ENCODE data around the gene P2RX5. TPM values are rescaled to one million over a fixed set of nuclear protein-coding genes. Genes with fewer than 3 reads are reported as not detected.

The P2RX5 gene
- total and polyA plus RNA-seq, 10 of the 15 experiments (the other 5 are each of a cell fraction or from before 2014, with no cell fraction given): 6.9 to 28.8 (median 19.5) TPM

GRCh38 chr17:3679531-3680126 lies 16.3 kb downstream of the P2RX5 start (continued):
- TF ChIP-seq TCF7 (IDR thresholded peaks at IDR 0.05; ENCODE audit: borderline replicate concordance): no peak
- no peak for TF ChIP-seq YY1 (IDR thresholded peaks at IDR 0.05; ENCODE audit: low read depth, low read length)
- TF ChIP-seq KDM1A (IDR thresholded peaks at IDR 0.05; ENCODE audit: borderline replicate concordance): no peak
- TF ChIP-seq SPI1 (IDR thresholded peaks at IDR 0.05; ENCODE audit: borderline replicate concordance, insufficient read depth, low read depth, low read length): no peak
- no peak for TF ChIP-seq ZNF384 (IDR thresholded peaks at IDR 0.05; ENCODE audit: borderline replicate concordance, low read depth, low read length)
- TF ChIP-seq BCL3 (IDR thresholded peaks at IDR 0.05; ENCODE audit: borderline replicate concordance, insufficient read depth, low read depth, low read length, poor library complexity, severe bottlenecking): no peak
- no peak for TF ChIP-seq RBBP5 (conservative IDR thresholded peaks at IDR 0.05)
- TF ChIP-seq PBX3 (IDR thresholded peaks at IDR 0.05; ENCODE audit: insufficient replicate concordance, low read depth, low read length): no peak
- TF ChIP-seq BMI1 (IDR thresholded peaks at IDR 0.05; ENCODE audit: borderline replicate concordance): no peak
